Stimulated activated CD4-positive, alpha-beta T cell treated with anti-CD3 and anti-CD28 coated beads, Interleukin-1b, Interleukin-23, amount 100 ng/mL, for 4 hours (primary cell): ENCODE results near the gene GATAD2B.
"Not testable (repeated sequence)": the region's sequence is repeated elsewhere in the genome, so short reads cannot be mapped to it uniquely, and the experiment has no call there.

Experiments used
- DNase-seq, 2 donors: peaks; one replicate each; pipeline ENCODE4 v3.0.0-alpha.2; 2020; ENCODE audit warnings: low read depth in 2 of 2

GATAD2B gene

DNA sequence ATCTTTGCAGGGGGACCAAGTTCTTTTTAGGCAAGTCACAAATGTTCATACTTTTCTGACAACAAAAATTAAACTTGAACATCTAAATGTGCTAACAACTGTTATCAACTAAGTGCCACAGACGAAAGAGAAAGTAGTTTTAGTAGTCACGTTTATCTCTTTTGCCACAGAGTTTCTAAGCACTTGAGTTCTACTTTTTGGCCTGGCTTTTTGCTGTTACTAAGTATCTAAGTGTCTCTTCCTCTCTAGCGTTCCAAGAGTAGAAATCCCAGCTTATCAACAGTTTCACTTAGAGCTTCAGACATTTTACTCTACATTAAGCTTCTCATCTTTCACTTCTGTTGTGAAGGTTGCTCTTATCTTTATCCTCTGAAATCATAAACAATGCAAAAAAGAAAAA, 34.2 kb downstream of the GATAD2B start:
- DNase-seq: no peak

DNA sequence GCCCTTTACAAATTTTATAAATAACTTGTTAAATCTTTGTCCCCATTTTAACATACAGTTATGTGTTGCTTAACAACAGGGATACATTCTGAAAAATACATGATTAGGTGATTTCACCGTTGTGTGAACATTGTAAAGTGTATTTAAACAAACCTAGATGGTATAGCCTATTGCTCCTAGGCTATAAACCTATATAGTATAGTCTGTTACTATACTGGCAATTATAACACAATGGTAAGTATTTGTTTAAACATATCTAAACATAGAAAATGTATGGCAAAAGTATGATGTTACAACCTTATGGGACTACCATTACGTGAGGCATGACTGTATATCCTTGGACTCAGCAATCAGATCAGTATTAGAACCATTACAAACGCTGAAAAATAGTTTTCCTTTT, 36.6 kb downstream of the GATAD2B start:
- no peak for DNase-seq

DNA sequence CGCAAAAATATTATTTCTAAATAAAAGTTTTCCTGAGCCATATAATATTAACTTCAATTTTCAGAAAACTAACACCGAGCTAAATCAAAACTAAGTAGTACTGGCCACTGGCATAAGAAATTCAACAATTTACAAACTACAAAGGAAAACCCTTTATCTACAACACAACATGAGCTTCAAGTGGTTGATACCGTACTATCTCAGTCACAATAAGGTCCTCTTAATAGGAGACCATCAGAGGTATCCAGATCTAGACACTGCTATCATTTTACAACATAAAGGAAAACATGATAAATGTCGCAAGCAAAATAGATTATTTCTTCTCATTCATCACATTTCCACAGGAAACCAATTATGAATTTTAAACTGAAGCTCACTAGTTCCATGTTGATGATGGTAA, 39.5 kb downstream of the GATAD2B start:
- DNase-seq: no peak

DNA sequence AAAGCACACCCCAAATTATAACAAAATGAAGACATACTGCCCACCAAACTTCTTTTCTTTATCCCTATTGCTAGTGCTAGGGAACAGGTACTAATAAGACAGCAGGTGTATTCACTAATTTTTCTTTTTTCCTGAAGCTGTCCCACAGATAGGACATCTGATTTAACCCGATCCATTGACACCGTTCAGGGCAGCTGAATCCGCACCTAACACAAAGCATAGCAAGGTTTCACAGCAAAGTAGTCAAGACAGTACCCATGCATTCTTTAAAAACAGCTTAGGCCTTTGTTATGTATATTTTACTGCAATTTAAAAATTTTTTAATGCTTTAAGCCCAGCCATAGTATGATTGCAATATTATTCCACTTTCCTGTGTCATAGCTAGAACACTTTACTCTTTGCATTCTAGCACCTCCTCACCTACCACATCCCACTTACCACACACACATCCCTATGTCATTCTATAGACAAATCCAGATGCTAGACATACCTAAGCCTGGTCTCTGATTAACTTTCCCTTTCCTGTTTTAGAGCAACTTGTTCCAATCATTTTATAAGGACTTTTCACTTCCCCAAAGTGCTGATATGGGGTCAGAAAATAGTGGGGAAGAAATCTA, 40.4 kb downstream of the GATAD2B start:
- no peak for DNase-seq

DNA sequence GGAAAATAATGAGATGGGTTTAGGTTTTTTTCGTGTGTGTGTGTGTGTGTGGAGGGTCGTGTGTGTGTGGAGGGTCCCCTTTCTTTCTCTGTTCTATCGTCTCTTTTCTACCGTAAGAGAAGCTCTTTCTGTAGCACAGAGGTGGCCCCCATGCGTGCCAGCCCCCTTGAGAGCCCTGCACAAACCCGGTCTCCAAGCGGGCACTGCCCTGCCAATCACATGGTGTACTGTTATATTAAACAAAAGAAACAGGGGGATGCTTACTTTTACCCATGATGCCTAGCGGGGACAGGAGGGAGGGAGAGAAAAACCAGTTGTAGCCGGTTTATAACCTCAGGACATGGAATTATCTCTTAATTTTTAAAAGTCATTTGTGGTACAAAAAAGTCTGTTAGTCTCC, 41.0 kb downstream of the GATAD2B start:
- no peak for DNase-seq

DNA sequence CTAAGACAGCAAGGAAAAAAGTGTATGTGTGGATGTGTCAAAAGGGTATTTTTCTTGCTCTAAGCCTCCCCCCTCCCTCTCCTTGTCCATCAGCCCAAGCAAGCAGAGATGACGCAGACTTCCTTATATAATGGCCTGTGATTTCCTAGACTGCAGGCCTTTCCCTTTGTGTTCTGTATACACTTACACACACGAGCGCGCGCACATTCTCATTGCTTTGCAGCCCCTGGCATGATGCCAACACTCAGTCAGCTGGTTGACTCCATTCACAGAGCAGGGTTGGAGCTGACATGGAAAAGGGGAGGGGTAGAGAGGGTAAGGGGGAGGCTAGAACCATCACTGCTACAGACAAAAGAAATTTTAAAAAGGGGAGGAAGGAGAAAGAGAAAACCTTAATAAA, 41.8 kb downstream of the GATAD2B start:
- peak; percentile 2 to 9 for DNase-seq

DNA sequence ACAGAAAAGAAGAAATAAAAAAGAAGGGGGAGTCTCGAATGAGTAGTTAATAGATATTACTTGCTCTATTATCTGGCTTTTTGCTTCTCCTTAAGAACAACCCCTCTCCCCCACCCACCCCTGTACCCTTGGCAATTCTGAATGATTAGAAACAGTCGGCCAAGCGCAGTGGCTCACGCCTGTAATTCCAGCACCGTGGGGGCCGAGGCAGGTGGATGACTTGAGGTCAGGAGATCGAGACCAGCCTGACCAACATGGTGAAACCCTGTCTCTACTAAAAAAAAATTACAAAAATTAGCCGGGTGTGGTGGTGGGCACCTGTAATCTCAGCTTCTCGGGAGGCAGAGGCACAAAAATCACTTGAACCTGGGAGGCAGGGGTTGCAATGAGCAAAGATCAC, 42.7 kb downstream of the GATAD2B start:
- no peak for DNase-seq

DNA sequence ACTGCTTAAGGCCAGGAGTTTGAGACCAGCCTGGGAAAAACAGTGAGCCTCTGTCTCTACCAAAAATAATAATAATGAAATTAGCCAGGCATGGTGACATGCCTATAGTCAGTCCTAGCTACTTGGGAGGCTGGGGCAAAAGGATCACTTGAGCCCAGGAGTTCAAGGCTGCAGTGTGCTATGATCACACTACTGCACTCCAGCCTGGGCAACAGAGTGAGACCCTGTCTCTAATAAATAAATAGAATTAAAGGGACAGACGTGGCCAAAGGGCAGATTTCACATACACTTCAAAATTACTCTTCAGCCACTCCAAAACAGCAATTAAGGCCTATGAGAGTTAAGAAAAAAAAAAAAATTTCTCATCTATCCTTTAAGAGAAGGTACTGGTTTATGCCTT, 45.7 kb downstream of the GATAD2B start:
- DNase-seq: no peak

DNA sequence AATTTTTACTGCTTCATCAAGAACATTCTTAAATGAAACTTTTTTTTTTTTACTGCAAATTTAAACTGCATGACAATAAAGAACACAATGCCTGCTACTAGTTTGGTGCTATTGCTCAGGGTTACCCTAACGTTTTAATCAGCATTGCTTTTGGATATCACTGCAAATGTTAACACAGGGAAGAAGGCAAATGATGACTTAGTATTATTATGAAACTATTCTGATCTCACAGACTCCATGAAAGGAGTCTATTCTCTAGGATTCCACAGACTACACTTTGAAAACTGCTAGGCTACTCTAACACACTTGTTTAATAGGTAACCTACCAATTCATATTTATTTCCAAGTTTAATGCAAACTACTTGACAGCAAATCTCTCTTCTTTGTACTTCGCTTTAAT, 49.8 kb downstream of the GATAD2B start:
- DNase-seq: no peak

DNA sequence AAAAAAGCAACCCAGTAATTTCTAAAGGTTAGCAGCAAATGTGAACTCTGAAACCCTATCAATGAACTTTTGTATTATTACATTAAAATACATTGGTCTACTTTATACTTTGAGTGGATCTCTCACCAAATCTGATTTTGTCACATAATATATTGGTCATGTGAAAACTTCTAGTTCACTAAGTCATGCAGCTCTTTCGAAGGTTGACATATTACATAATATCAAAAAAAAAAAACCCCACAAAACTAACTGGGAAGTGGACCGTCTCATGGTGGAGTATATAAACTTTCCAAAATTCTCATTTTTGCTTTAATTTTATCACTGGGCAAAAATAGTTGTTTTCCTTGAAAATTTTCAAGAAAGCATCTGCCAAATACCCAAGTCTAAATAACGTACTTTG, 50.4 kb downstream of the GATAD2B start:
- DNase-seq: no peak

DNA sequence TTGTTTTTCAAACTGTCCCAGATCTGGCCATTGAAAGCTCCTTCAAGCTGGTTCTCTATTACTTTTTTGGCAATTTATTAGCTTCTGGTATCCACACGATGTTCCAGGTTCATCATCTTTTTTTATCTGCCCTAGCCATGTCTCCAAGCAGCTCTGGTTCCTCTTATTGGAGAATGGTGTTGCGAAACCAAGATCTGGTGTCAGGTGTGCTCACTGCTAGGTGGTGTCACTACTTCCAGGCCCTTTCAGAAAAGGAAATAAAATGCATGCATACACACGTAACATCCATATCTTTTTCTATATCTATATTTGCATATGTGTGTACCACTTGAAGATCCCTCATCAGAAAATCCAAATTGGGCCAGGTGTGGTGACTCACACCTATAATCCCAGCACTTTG, 53.3 kb downstream of the GATAD2B start:
- no peak for DNase-seq

DNA sequence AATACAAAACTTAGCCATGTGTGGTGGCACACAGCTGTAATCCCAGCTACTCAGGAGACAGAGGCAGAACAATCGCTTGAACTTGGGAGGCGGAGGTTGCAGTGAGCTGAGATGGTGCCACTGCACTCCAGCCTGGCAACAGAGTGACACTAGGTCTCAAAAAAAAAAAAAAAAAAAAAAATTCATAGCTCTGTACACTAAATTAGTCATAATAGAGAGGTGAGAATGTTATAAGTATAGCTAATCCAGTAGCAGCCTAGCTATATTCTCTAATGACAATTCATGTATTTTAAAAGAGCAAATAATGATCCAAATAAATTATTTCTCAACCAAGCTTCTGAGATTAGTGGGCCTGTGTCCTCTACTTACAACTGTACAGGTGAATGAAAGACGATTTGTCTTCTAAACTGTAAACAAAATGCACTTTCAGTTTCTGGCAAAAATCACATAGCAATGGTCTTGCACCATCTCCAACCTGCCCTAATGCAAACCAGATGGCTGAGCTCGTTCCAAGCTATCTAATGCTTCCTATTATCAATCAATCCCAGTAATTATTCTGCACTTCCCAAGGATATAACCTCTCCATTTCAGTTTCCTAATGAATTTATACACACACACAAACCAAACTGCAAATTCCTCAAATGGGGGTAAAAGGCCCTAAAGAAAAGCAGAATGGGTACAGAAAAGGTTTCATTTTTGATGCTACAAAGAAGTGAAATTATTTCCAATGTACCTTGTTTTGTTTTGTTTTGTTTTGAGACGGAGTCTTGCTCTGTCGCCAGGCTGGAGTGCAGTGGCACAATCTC, 56.5 kb downstream of the GATAD2B start:
- DNase-seq: no peak

DNA sequence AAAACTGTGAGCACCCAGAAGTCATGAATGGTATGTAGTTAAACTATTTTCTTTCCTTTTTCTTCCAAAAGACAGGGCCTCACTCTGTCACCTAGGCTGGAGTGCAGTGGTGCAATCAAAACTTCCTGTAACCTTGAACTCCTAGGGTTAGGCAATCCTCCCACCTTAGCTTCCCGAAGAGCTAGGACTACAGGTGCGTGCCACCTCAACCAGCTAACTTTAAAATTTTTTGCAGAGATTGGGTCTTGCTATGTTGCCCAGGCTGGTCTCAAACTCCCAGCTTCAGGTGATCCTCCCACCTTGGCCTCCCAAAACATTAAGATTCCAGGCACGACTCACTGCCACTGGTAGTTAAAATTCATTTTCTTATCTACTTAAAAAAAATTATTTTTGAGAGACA, 62.5 kb downstream of the GATAD2B start:
- no peak for DNase-seq

DNA sequence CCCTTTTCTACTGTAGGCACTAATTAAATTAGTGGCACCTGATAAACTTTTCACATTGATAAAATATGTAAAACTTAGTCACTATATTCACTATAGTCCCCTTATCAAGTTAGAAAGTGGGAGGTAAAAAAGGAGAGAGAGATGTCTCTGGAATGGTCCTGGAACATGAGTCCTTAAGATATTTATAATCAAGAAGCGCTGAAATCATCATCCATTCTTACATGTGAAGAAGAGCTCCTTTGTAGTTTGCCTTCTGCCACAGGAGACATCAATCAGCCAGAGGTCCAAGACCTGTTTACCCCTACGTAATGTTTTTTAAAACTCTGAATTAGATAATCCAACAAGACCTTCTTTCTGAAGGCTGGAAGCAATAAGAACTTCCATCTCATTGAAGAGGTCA, 65.3 kb downstream of the GATAD2B start:
- DNase-seq: no peak

DNA sequence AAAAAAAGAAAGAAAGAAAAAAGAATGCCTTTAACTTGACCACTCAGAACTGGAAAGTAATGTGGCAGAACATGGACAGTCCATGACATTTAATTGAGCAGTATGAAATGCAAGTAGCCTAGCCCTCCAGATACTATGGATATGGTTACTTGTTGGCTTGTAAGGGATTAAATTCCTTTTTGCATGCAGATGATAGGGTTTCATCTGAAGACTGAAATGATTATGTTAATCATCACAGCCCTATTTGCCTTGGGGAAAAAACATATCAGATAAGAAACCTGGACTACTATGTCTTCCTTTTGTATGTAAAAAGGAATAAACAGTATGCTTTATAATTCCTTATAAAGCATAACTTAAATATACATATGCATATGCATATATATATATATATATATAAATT, 66.0 kb downstream of the GATAD2B start:
- no peak for DNase-seq

DNA sequence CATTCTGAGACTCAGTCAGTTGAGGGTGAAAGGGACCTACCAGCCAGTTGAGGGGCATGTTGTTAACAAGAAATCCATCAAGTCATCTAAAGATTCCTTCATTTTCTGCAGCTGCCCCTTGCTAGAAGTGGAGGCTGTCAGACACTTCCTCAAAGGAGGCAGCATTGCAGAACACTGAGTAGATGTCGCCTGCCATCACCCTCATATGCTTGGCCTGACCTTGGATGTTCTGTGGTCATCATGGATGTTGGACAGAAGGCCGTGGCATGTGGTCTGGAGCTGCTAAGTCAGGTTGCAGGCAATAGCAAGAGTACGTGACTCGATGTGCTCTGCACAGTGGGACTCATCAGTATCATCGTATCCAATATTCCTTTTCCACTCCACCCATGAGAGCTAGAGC, 70.6 kb downstream of the GATAD2B start:
- DNase-seq: no peak

DNA sequence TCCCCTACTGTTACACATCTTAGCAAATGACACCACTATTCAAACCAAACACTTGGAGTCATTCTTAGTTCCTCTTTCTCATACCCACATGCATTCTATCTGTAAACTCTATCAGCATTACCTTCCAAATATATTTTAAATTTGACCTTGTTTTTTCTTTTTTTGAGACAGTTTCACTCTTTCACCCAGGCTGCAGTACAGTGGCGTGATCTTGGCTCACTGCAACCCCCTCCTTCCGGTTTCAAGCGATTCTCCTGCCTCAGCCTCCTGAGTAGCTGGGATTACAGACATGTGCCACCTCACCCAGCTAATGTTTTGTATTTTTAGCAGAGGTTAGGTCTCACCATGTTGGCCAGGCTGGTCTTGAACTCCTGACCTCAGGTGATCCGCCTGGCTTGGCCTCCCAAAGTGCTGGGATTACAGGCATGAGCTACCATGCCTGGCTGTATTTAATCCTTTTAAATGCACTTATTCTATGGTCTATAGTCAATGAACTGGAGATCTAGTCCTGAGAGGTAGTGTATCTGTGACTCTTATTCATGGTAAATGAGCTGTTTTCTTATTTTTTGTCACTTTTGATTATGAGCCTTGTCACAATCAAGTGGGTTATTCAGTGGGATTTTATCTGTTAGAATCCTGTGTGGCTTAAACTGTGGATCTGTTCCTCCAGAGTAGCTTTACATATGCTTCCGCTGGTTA, 73.1 kb downstream of the GATAD2B start:
- DNase-seq: no peak

DNA sequence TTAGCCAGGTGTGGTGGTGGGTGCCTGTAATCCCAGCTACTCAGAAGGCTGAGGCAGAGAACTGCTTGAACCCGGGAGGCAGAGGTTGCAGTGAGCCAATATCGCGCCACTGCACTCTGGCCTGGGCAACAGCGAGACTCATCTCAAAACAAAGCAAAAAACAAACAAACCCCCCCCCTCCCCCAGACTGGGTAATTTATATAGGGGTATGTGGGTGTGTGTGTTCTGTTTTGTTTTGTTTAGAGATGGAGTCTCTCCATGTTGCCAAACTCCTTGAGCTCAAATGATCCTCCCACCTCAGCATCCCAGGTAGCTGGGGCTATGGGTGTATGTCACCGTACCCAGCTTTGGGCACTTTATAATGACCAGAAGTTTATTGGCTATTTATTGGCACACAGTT, 74.0 kb downstream of the GATAD2B start:
- no peak for DNase-seq

DNA sequence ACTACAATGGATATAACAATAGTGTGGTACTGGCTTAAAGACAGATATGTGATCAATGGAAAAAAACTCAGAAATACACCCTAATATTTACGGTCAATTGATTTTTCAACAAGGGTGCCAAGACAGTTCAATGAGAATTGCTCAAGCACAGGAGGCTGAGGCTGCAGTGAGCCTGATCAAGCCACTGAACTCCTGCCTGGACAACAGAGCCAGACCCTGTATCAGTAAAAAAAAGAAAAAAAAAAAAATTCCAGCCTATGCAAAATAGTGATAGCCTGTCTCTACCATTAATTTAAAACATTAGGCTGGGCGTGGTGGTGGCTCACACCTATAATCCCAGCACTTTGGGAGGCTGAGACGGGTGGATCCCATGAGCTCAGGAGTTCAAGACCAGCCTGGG, 77.6 kb downstream of the GATAD2B start:
- no peak for DNase-seq

DNA sequence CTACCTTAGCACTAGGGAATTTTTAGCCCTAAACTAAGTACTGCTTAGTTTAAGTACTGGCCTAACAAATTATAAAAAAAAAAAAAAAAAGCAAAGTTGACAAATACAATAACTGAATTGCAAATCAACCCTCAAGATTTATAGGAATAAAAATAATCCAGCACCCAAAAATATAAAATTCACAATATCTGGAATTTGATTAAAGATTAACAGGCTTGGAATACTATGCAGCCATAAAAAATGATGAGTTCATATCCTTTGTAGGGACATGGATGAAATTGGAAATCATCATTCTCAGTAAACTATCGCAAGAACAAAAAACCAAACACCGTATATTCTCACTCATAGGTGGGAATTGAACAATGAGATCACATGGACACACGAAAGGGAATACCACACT, 78.4 kb downstream of the GATAD2B start:
- DNase-seq: not testable (repeated sequence)

DNA sequence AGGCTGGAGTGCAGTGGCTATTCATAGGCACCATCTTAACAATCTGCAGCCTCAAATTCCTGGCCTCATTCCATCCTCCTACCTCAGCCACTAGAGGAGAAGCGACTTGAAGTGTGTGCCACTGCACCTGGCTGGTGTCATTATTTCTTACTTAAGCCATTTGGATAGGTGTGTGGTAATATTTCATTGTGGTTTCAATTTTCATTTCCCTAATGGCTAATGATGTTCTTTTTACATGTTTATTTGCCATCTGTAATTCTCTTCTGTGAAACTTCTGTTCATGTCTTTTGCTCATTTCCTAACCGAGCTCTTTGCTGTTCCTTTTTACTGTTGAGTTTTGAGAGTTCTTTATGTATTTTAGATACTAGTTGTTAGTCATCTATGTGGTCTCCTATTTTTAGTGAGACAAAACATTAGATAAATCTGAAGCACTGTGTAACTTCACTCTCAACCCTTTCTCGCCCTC, 80.7 kb downstream of the GATAD2B start:
- DNase-seq: no peak

DNA sequence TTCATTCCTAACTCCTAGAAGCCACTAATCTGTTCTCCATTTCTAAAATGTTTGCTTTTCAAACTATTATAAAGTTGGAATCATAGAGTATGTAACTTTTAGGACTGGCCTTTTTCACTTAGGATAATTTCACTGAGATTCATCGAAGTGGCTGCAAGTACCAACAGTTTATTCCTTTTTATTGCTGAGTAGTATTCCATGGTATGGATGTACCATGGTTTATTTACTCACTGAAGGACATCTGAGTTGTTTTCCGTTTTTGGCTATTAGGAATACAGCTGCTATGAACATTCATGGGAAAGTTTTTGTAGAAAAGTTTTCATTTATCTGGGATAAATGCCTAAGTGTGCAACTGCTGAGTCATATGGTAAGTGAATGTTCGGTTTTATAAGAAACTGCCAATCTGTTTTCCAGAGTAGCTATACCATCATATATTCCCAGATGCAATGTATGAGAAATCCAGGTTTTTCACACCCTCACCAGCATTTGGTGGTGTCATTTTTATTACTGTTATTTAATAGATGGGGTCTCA, 81.2 kb downstream of the GATAD2B start:
- no peak for DNase-seq

DNA sequence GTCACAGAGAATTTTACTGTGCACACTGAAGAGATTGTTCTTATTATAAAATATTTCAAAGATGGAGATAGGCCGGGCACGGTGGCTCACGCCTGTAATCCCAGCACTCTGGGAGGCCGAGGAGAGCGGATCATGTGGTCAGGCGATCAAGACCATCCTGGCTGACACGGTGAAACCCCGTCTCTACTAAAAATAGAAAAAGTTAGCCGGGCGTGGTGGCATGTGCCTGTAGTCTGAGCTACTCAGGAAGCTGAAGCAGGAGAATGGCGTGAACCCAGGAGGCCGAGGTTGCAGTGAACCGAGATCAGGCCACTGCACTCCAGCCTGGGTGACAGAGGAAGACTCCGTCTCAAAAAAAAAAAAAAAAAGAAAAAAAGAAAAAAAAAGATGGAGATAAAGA, 82.0 kb downstream of the GATAD2B start:
- not testable (repeated sequence) for DNase-seq
